Small intestine (tissue), 7 donors: ENCODE results near the gene ZNF653. TPM values are rescaled to one million over a fixed set of nuclear protein-coding genes. Genes with fewer than 3 reads are reported as not detected.

Experiments used
- DNase-seq, 2 donors: peaks; one replicate each; pipeline versions ENCODE4 v3.0.0 to v3.0.0-alpha.2; 2013
- FAIRE-seq: peaks from 2 replicates; lab custom pipeline; 2012; peaks lifted over from hg19 to GRCh38; lab: Jason Lieb, UNC
- H3K27ac ChIP-seq, 3 donors: one replicate each; pipeline ENCODE4 v1.5.1; 2013; ENCODE audit warnings: low read length in 2 of 3, mild to moderate bottlenecking in 2 of 3, control low read depth in 1 of 3, inconsistent platforms in 1 of 3, low read depth in 1 of 3, moderate library complexity in 1 of 3
- H3K27me3 ChIP-seq, 3 donors: one replicate each; pipeline ENCODE4 v1.6.1; 2013; ENCODE audit warnings: low read length in 3 of 3, inconsistent platforms in 1 of 3; ENCODE audit not compliant: control insufficient read depth in 3 of 3, insufficient read depth in 3 of 3
- H3K36me3 ChIP-seq, 3 donors: one replicate each; pipeline ENCODE4 v1.6.1; 2013; ENCODE audit warnings: low read length in 3 of 3, inconsistent platforms in 1 of 3, low read depth in 1 of 3, mild to moderate bottlenecking in 1 of 3, moderate library complexity in 1 of 3; ENCODE audit not compliant: control insufficient read depth in 3 of 3, insufficient read depth in 2 of 3
- H3K4me1 ChIP-seq, 3 donors: one replicate each; pipeline ENCODE4 v1.6.1; 2013; ENCODE audit warnings: low read length in 2 of 3, inconsistent platforms in 1 of 3, low read depth in 1 of 3, mild to moderate bottlenecking in 1 of 3, moderate library complexity in 1 of 3; ENCODE audit not compliant: control insufficient read depth in 3 of 3, insufficient read depth in 2 of 3
- H3K4me3 ChIP-seq, 3 donors: one replicate each; pipeline ENCODE4 v1.5.1; 2013; ENCODE audit warnings: low read length in 3 of 3, control low read depth in 1 of 3, inconsistent platforms in 1 of 3, low read depth in 1 of 3, mild to moderate bottlenecking in 1 of 3, moderate library complexity in 1 of 3
- H3K9me3 ChIP-seq, 2 donors: one replicate each; pipeline ENCODE4 v1.6.1; 2013; ENCODE audit warnings: low read depth in 1 of 2, low read length in 1 of 2; ENCODE audit not compliant: control insufficient read depth in 2 of 2, insufficient read depth in 1 of 2
- WGBS, 3 donors: extraction: QIAGEN DNeasy Blood & Tissue Kit; methylation state at CpG; one replicate each; pipeline ENCODE4 v1.1.7; 2013; 5-methylcytosine and 5-hydroxymethylcytosine counted together
- polyA plus RNA-seq, 4 donors: library from polyadenylated mRNA; stranded (reverse) in 3 of 4; unstranded in 1 of 4; fragments of 200-250 nt in 3 of 4; fragments of 120-200 nt in 1 of 4; gene quantifications; one replicate each; pipeline versions ENCODE4 v1.2.1 to v1.2.3, GENCODE V29; 2013
- donor health status: healthy with polysubstance abuse.
- donor health status: control.
- donor health status: control.
- donor health status: Bipolar disorder and iron deficiency.
- donor health status: healthy.

Gene ZNF653
- polyA plus RNA-seq, 4 donors: 7.5 to 25.1 (median 10.4) TPM

GRCh38 chr19:11450570-11451326 lies 54.9 kb downstream of the ZNF653 start:
- Histone ChIP-seq H3K9me3 (no peaks in the 10 kb centered on the region), H3K4me1 (peaks cover 0 to 3% (median 0%) of the 10 kb centered on the region in 3 donors), H3K27me3 (peaks cover 0 to 3% (median 0%) of the 10 kb centered on the region in 3 donors), H3K36me3 (peaks cover 11 to 51% (median 14%) of the 10 kb centered on the region in 3 donors), H3K27ac (no peak overlapping the region), H3K4me3 (no peak overlapping the region)
- FAIRE-seq: no peak
- 85 to 88% (median 87%) methylated on average over 21 of the region's 21 CpGs for WGBS, 3 donors
- DNase-seq: no peak

GRCh38 chr19:11448923-11449554 lies 56.6 kb downstream of the ZNF653 start:
- no peak overlapping the region for H3K27ac ChIP-seq
- H3K4me3 ChIP-seq: no peak overlapping the region
- peaks cover 0 to 3% (median 0%) of the 10 kb centered on the region in 3 donors for H3K4me1 ChIP-seq
- H3K9me3 ChIP-seq: no peaks in the 10 kb centered on the region
- peaks cover 0 to 3% (median 0%) of the 10 kb centered on the region in 3 donors for H3K27me3 ChIP-seq
- peaks cover 14 to 69% (median 24%) of the 10 kb centered on the region in 3 donors for H3K36me3 ChIP-seq
- WGBS, 3 donors: 93 to 95% (median 95%) methylated on average over 30 to 31 of the region's 31 CpGs
- FAIRE-seq (no peak), DNase-seq (no peak)

- no peaks in the 10 kb centered on the region for H3K9me3 ChIP-seq
- FAIRE-seq (no peak), DNase-seq (no peak)
- H3K36me3 ChIP-seq: peaks cover 15 to 75% (median 24%) of the 10 kb centered on the region in 3 donors
- 79 to 87% (median 83%) methylated on average over 13 of the region's 13 CpGs for WGBS, 3 donors
- H3K27ac ChIP-seq: no peak overlapping the region
- peaks cover 0 to 3% (median 0%) of the 10 kb centered on the region in 3 donors for H3K4me1 ChIP-seq
- H3K27me3 ChIP-seq: no peaks in the 10 kb centered on the region
- no peak overlapping the region for H3K4me3 ChIP-seq
Measured at GRCh38 chr19:11448410-11448809, 57.2 kb downstream of the ZNF653 start.

- Histone ChIP-seq H3K27ac (no peak overlapping the region), H3K36me3 (peaks cover 15 to 83% (median 24%) of the 10 kb centered on the region in 3 donors), H3K27me3 (no peaks in the 10 kb centered on the region), H3K4me1 (peaks cover 0 to 3% (median 0%) of the 10 kb centered on the region in 3 donors), H3K9me3 (no peaks in the 10 kb centered on the region), H3K4me3 (no peak overlapping the region)
- DNase-seq: no peak
- no peak for FAIRE-seq
- 89 to 92% (median 90%) methylated on average over 29 to 35 of the region's 35 CpGs for WGBS, 3 donors
Measured at GRCh38 chr19:11447347-11448262, 58.0 kb downstream of the ZNF653 start.

- DNase-seq (peak; percentile 20 to 51), FAIRE-seq (no peak)
- H3K9me3 ChIP-seq: no peaks in the 10 kb centered on the region
- no peaks in the 10 kb centered on the region for H3K27me3 ChIP-seq
- H3K4me1 ChIP-seq: peaks cover 0 to 3% (median 0%) of the 10 kb centered on the region in 3 donors
- H3K36me3 ChIP-seq: peaks cover 18 to 91% (median 24%) of the 10 kb centered on the region in 3 donors
- H3K27ac ChIP-seq: no peak overlapping the region
- WGBS, 3 donors: 70 to 74% (median 73%) methylated on average over 19 to 23 of the region's 23 CpGs
- no peak overlapping the region for H3K4me3 ChIP-seq
Measured at GRCh38 chr19:11446652-11447301, 58.9 kb downstream of the ZNF653 start.

GRCh38 chr19:11446271-11446651 lies 59.4 kb downstream of the ZNF653 start:
- no peak overlapping the region for H3K27ac ChIP-seq
- H3K27me3 ChIP-seq: no peaks in the 10 kb centered on the region
- peaks cover 23 to 96% (median 24%) of the 10 kb centered on the region in 3 donors for H3K36me3 ChIP-seq
- no peak for FAIRE-seq
- WGBS, 3 donors: 87 to 90% (median 89%) methylated on average over 5 to 14 of the region's 14 CpGs
- H3K4me3 ChIP-seq: no peak overlapping the region
- H3K9me3 ChIP-seq: no peaks in the 10 kb centered on the region
- DNase-seq: no peak
- peaks cover 0 to 3% (median 0%) of the 10 kb centered on the region in 3 donors for H3K4me1 ChIP-seq

GRCh38 chr19:11445141-11445540 lies 60.5 kb downstream of the ZNF653 start:
- Histone ChIP-seq H3K27me3 (no peaks in the 10 kb centered on the region), H3K9me3 (no peaks in the 10 kb centered on the region), H3K36me3 (peaks cover 24 to 99% (median 28%) of the 10 kb centered on the region in 3 donors), H3K4me1 (peaks cover 0 to 3% (median 0%) of the 10 kb centered on the region in 3 donors), H3K4me3 (no peak overlapping the region), H3K27ac (no peak overlapping the region)
- FAIRE-seq (no peak), DNase-seq (no peak)
- 88 to 90% (median 88%) methylated on average over 11 to 13 of the region's 13 CpGs for WGBS, 3 donors
